DMS153 (cell line): ENCODE measurements around the gene CTIF.

Source experiments
- DNase-seq: peaks from one replicate; lab custom pipeline; 2025; lab: John Stamatoyannopoulos, UW

The CTIF gene

DNA sequence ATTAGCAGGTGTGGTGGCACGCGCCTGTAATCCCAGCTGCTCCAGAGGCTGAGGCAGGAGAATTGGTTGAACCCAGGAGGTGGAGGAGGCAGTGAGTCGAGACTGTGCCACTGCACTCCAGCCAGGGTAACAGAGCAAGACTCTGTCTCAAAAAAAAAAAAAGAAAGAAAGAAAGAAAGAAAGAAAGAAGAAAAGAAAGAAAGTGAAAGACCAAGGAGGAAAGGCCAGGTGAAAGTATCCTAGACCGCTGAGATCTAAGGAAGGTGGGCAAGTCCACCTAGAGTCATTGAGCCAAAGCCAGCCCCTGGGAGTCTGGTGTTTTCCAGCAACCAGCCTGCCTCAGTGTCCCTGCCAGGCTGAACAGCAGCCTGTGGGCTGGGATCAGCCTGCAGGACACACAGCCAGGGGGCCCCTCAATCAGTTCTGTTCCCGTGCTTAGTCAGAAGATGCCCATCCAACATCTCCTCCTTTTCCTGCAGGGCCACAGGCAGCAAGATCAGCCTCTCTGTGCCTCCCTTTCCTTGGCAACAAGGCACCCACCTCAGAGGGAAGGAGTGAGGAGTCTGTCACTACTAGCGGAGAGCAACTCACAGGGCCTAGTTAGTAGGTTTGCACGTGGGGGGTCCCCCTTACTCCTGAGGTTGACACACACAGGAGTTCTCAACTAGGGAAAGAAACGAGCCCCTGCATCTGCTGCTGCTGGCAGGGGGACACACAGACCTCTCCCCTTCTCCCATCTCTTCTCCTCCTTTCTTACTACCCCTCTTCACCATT lies 347.9 kb downstream of the CTIF start:
- DNase-seq = no peak

- DNase-seq = no peak
These were observed 348.6 kb downstream of the CTIF start for GRCh38 chr18:48887294-48887904.

GRCh38 chr18:48887905-48888772 lies 349.3 kb downstream of the CTIF start:
- DNase-seq = no peak

- DNase-seq = no peak
These were observed 349.9 kb downstream of the CTIF start for GRCh38 chr18:48888773-48889080.

DNA sequence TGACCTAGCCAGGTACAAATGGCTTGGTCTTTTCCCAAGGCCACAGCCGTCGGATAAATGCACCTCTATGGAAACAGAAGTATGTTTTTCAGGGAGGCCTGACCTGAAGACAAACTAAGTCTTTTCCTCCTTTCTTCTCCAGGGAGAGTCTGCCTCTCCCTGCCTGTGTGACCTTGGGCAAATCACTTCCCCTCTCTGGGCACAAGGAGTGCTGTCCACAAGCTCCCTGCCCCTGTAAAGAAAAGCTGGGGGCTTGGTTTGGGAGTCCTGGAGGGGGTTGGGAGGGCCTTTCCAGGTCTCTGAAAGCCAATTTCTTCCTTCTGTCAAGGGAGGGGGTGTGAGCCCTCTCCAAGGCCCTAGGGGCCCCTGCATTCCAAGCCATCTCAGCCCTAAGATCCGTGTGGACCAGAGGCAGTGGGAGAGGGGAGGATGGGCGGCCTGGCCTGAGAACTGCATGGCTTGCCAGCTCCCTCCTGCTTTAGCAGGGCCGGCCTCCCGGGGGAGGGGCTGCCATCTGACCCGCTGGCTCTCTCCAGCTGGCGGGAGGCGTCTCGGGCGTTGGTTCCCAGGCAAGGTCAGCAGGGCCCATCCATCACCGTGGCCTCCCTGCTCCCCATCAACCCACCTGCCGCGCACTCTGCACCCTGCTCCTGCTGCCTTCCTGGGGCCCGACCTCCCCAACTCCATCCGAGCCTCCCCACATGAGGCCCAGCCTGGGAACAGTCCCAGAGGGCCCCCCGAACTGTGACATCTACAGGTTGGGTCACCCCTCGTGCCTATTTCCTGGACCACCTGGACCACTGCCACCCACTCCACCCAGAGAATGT lies 350.5 kb downstream of the CTIF start:
- no peak for DNase-seq

- no peak for DNase-seq
These were observed 351.3 kb downstream of the CTIF start for GRCh38 chr18:48889981-48890762.

- no peak for DNase-seq
These were observed 352.9 kb downstream of the CTIF start for GRCh38 chr18:48891721-48892120.

DNA sequence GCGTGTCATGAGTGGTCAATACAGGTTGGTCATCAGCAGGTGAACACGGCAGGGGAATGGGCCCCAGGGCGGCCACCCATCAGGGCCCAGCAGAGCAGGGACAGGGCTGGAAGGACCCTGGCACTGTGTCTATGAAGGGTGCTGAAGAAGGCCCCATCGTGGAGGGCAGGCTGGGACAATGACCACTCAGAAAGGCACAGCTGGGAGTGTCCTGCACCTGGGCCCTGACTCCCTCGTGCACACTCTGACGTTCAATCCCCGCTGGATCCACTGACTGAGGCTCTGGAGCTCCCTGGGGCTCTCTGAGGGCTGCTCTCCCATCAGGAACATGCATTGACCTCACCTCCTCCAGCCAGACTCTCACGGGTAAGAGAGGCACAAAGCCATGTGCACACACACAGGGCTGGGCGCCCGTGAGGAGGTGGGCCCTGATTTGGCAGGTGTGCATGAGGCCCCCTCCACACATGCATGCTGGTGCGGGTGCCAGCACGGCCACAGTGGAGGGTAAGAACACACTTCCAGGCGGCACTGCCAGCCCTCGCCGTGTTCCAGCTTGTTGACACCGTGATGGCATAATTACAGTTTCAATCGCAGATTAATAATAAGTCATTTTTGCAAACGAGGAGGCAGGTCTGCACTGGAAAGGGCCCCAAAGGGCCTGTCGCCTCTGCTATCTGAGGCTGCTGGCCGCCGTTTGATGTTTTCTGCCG lies 353.5 kb downstream of the CTIF start:
- no peak for DNase-seq

DNA sequence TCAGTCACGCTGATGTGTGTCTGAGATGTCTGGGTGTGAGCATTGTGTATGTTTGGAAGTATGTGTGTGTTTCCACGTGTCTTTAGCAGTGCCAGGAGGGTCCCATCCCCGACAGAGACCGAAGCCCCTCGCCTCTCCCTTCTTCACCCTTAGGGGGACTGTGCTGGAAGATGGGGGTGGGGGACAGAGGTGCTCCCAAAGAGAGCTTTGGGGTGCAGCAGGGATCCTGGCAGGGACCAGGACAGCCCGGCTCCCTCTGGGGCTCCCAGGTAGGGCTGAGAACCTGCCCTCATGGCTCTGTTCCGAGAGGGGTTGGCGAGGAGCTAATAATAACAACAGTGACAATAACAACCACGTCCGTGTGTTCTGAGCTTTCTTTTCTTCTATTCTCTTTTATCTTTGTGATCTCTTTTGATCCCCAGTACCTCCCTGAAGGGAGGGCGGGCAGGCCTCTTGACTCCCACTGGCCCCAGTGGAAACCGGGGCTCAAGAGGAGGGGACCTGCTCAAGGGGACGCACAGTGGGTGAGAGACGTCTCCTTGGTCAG lies 354.3 kb downstream of the CTIF start:
- no peak for DNase-seq

DNA sequence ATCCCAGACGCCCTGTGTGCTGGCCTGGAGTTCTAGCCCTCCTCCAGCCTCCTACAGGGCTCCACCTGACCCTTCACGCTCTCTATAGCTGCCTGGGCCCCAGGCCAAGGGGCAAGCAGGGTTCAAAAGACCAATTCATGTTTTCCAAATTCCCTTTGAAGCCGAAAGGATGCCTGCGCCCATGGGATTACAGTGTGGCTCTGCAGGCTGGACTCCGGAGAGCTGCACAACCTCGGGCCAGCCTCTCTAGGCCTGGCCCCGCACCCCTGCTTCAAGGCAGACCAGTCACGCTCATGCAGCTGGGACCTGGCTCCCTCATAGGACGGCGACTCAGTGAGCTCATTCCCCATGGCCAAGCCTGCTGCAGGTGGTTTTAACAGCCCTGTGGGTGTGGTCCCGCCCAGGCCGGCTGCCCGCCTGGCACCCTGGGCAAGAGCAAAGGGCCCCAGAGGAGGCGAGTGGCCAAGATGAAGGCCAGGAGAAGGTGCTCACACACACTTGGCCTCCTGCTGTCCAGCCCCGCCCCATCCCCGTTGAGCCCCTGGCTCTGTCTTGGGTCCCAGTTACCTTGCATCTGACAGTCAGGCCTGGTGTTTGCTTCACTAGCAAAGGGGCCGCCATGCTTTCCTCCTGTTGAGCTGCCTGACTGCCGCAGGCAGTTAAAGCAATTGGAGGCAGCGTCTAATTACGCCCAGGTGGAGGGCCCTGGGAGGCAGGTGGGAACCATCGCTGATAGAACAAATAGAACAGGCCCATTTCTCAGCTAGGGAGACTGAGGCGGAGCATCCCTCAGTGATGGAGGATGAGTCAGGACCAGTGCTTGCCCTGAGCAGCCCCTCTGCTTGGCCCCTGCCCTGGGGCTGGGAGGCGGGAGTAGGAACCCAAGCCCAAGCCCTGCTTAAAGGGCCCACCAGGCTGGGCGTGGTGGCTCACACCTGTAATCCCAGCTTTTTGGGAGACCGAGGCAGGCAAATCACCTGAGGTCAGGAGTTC lies 355.1 kb downstream of the CTIF start:
- DNase-seq = no peak

DNA sequence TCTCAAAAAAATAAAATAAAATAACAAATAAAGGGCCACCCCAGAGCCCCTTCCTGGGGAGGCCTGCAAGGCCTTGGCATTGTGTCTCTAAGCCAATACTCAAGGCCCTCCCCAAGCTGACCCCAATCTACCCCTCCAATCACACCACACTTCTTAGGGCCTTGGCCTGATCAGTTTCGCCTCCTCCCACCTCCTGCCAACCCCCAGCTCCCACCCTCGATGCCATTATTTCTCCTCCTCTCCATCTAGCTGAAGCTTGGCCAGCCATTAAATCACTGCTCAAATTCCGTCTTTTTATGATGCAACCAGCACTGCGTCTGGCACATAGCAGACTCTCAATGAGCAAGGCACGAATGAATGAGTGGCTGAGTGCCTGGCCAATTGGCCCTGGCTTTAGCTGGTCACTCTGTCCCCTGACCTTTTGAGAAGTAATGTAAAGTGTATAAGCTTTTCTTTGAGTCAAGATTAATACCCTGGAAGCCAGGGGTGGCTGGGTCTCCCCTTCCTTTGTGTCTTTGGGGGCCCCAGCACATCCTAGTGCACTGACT lies 356.0 kb downstream of the CTIF start:
- DNase-seq = no peak

DNA sequence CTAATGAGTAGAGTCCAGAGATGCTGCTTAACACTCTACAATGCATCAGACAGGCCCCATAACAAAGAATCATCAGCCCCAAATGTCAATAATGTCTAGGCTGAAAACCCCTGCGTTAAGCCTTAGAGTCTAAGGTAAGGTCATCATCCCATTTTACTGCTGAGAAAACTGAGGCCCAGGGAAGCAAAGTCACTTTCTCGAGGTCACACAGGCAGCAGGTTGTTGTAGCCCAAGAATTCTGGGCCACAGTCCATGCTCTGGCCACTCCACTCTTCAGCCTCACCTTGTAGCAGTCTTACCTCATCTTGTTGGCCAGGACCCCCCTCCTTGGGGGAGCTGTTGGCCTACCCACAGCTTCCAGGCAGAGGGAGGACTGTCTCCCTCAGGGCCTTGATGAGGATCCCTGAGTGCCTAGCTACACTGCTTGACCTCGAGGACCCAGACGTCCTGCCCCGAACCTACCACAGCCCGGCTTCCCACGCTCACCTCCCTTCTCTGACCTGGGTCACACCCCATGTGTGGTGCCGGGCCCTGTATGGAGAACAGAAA lies 357.6 kb downstream of the CTIF start:
- no peak for DNase-seq

GRCh38 chr18:48896875-48897511 lies 358.2 kb downstream of the CTIF start:
- DNase-seq = no peak

- no peak for DNase-seq
These were observed 358.7 kb downstream of the CTIF start for GRCh38 chr18:48897531-48897930.

- no peak for DNase-seq
These were observed 359.7 kb downstream of the CTIF start for GRCh38 chr18:48898521-48898920.

- DNase-seq = no peak
These were observed 360.8 kb downstream of the CTIF start for GRCh38 chr18:48899558-48900174.

DNA sequence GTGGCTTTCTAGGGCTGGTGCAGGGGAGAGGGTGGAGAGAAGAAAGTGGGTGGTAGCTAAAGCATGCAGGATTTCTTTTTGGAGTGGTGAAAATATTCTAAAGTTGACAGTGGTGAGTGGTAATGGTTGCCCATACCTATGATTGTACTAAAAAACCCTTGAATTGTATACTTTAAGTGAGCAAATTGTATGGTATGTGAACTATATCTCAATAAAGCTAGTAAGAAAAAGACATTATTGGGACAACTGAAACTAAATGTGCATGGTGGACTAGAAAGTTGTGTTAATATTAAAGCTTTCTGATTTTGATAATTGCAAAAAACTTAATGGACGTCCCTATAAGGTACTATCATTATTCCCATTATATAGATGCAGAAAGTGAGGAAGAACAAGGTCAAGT lies 361.6 kb downstream of the CTIF start:
- DNase-seq = no peak
